TTC549 (cell line): Measurements from ENCODE around the gene PPM1F.
"Not testable (repeated sequence)": the region's sequence is repeated elsewhere in the genome, so short reads cannot be mapped to it uniquely, and the experiment has no call there.

Experiments used
- FAIRE-seq: peaks from 2 replicates; lab custom pipeline; 2012; peaks lifted over from hg19 to GRCh38; lab: Jason Lieb, UNC

PPM1F gene

DNA sequence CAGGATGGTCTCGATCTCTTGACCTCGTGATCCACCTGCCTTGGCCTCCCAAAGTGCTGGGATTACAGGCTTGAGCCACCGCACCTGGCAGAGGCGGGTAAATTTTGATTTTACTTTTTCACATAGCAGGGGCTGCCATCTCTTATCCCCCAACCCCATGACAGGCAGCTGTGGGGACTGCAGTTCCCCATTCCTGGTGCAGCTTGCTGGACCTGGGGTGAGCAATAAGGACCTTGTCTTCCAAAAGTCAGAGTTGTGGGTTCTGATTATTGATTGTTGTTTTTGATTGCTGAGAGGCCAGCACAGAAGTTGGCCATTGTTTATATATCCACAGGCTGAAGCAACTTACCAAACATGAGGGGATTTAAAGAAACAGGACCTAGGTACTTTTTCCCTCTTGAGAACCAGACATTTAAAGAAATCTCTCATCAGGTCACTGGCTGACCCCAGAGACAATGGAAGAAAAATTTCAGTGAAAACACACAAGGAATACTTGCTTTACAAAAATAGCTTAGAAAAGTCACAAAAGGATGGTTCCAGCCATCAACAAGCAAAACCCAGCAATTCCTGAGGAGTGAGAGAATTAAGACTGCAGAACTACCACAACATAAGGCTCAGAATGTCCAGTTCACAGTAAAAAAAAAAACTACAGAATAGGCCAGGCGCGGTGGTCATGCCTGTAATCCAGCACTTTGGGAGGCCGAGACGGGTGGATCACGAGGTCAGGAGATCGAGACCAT, 63.2 kb downstream of the PPM1F start:
- no peak for FAIRE-seq

- no peak for FAIRE-seq
These were observed 64.8 kb downstream of the PPM1F start for GRCh38 chr22:21887841-21888240.

GRCh38 chr22:21883930-21884329, 68.7 kb downstream of the PPM1F start:
- not testable (repeated sequence) for FAIRE-seq

- not testable (repeated sequence) for FAIRE-seq
These were observed 69.8 kb downstream of the PPM1F start for GRCh38 chr22:21882754-21883333.

DNA sequence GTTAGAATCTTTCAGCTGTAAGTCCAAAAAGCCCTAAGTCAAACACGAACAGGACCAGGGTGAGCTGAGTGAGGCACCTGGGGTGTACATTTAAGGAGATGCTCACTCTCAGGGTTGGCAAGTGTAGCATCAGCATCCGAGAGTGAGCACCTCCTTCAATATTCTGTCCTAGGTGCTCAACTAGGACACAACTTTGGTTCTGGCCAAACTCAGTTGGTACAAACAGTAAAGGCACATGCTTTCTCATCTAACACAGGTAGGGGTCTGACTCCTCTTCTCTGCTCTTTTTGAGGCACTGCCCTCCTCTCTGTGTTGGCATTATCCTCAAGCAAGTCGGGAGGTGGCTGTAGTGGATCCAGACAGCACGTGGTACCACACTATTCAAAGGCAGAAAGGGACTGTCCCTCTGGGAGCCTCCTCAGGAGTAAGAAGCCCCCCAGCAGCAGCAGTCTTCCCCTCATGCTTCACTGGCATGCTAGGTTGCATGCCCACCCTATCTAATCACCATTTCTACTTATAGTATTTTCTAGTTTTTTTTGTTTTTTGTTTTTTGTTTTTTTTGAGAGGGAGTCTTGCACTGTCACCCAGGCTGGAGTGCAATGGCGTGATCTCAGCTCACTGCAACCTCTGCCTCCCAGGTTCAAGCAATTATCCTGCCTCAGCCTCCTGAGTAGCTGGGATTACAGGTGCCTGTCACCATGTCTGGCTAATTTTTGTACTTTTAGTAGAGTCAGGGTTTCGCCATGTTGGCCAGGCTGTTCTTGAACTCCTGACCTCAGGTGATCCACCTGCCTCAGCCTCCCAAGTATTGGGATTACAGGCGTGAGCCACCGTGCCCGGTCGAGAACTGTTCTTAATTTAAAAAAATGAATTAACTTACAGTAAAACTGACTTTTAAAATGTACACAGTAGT, 70.6 kb downstream of the PPM1F start:
- FAIRE-seq: no peak

- no peak for FAIRE-seq
These were observed 76.0 kb downstream of the PPM1F start for GRCh38 chr22:21876486-21877176.

GRCh38 chr22:21874953-21875352, 77.7 kb downstream of the PPM1F start:
- not testable (repeated sequence) for FAIRE-seq

DNA sequence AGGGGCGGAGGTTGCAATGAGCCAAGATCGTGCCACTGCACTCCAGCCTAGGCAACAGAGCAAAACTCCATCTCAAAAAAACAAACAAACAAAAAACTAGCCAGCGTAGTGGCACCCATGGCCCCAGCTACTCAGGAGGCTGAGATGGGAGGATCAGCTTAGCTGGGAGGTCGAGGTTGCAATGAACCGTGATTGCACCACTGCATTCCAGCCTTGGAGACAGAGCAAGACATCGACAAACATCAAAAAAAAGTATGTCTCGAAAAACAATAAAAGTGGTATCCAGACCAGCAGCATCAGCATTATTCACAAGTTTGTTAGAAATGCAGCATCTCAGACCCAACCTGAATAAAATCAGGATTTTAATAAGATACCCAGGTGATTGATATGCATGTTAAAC, 79.0 kb downstream of the PPM1F start:
- FAIRE-seq: no peak

DNA sequence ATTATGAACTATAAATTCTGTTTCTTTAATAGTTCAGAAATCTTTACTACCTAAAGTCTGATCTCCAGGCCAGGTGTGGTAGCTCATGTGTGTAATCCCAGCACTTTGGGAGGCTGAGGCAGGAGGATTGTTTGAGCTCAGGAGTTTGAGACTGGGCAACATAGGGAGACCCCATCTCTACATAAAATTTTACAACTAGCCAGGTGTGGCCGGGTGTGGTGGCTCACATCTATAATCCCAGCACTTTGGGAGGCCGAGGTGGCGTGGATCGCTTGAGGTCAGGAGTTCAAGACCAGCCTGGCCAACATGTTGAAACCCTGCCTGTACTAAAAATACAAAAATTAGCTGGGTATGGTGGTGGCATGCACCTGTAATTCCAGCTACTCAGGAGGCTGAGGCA, 79.9 kb downstream of the PPM1F start:
- FAIRE-seq: not testable (repeated sequence)
